Upper lobe of right lung (tissue), 1 donor: Measurements from ENCODE around the gene GRK3. TPM values are rescaled to one million over a fixed set of nuclear protein-coding genes. Genes with fewer than 3 reads are reported as not detected.
A peak's percentile ranks its signal among the peaks of the same experiment; 100 is the strongest.
"Not testable (repeated sequence)": the region's sequence is repeated elsewhere in the genome, so short reads cannot be mapped to it uniquely, and the experiment has no call there.

Source experiments
- ATAC-seq: fragments of 200-7000 bp; cut with Tn5 transposase; one replicate; pipeline ENCODE4 v1.9.1; 2020; ENCODE audit warnings: mild to moderate bottlenecking, moderate library complexity
- DNase-seq: peaks from one replicate; pipeline ENCODE4 v3.0.0-alpha.2; 2020
- H3K27ac ChIP-seq: fragments of 200-600 bp; one replicate; pipeline ENCODE4 v1.8.0; 2022
- H3K27me3 ChIP-seq: fragments of 200-600 bp; one replicate; pipeline ENCODE4 v1.8.0; 2022; ENCODE audit warnings: mild to moderate bottlenecking
- H3K36me3 ChIP-seq: fragments of 200-600 bp; one replicate; pipeline ENCODE4 v1.8.0; 2022
- H3K4me1 ChIP-seq: fragments of 200-600 bp; one replicate; pipeline ENCODE4 v1.8.0; 2022
- H3K4me3 ChIP-seq: fragments of 200-600 bp; one replicate; pipeline ENCODE4 v1.8.0; 2022; ENCODE audit warnings: mild to moderate bottlenecking
- H3K9me3 ChIP-seq: fragments of 200-600 bp; one replicate; pipeline ENCODE4 v1.8.0; 2022
- CTCF ChIP-seq: fragments of 200-600 bp; IDR thresholded peaks from one replicate; pipeline ENCODE4 v1.8.0; 2022; ENCODE audit warnings: antibody characterized with exemption
- intact Hi-C: fragments of 100-400 bp; cut with DNase I; formaldehyde crosslinking; loops from one replicate; pipeline ENCODE4 v1.11.0; 2022
- total RNA-seq: library from RNA; stranded (reverse); fragmentation: NEBNext Ultra II Directional; extraction: Animal tissue kit (Norgen Biotek cat#: 25700); gene quantifications from one replicate; pipeline ENCODE4 v1.2.1, GENCODE V29; 2021
- donor health status: DM: no; HTN: yes; CAD: no; lungs with severe emphysema.

GRK3 gene
- total RNA-seq, 1 donor from 2014 or later, result 26.0 TPM

- intact Hi-C loops, result no loop called here
- H3K4me1 ChIP-seq, result no peaks in the 10 kb centered on the region
- no peak overlapping the region for H3K27ac ChIP-seq
These were observed 10.3 kb downstream of the GRK3 start for GRCh38 chr22:25574736-25575135.

GRCh38 chr22:25575674-25576392, 11.4 kb downstream of the GRK3 start:
- H3K27ac ChIP-seq, DNase-seq, ATAC-seq, H3K4me1 ChIP-seq, H3K27me3 ChIP-seq, H3K36me3 ChIP-seq, H3K9me3 ChIP-seq, intact Hi-C loops, H3K4me3 ChIP-seq: not testable (repeated sequence)

More at GRCh38 chr22:25574736-25575135, 10.3 kb downstream of the GRK3 start:
- H3K27me3 ChIP-seq, result no peaks in the 10 kb centered on the region
- TF ChIP-seq CTCF, result no peak
- DNase-seq (no peak), ATAC-seq (no peak)
- H3K9me3 ChIP-seq, result no peaks in the 10 kb centered on the region
- no peak overlapping the region for H3K4me3 ChIP-seq
- no peaks in the 10 kb centered on the region for H3K36me3 ChIP-seq

- H3K27ac ChIP-seq, intact Hi-C loops, H3K4me1 ChIP-seq, H3K9me3 ChIP-seq, H3K36me3 ChIP-seq, DNase-seq, H3K27me3 ChIP-seq, H3K4me3 ChIP-seq, ATAC-seq: not testable (repeated sequence)
These were observed 17.0 kb downstream of the GRK3 start for GRCh38 chr22:25581452-25581851.

GRCh38 chr22:25582946-25583345, 18.5 kb downstream of the GRK3 start:
- H3K4me3 ChIP-seq, result no peak overlapping the region
- no peak for DNase-seq
- TF ChIP-seq CTCF, result no peak
- H3K36me3 ChIP-seq, result no peaks in the 10 kb centered on the region
- H3K9me3 ChIP-seq, result no peaks in the 10 kb centered on the region
- intact Hi-C loops, result no loop called here
- ATAC-seq, result no peak
- no peak overlapping the region for H3K27ac ChIP-seq
- H3K27me3 ChIP-seq, result no peaks in the 10 kb centered on the region
- no peaks in the 10 kb centered on the region for H3K4me1 ChIP-seq

GRCh38 chr22:25584993-25585392, 20.5 kb downstream of the GRK3 start:
- peak; percentile 96 for ATAC-seq
- H3K27ac ChIP-seq, H3K9me3 ChIP-seq, H3K4me3 ChIP-seq, DNase-seq, H3K4me1 ChIP-seq, H3K27me3 ChIP-seq, intact Hi-C loops, H3K36me3 ChIP-seq: not testable (repeated sequence)

- intact Hi-C loops, ATAC-seq: not testable (repeated sequence)
These were observed 25.2 kb downstream of the GRK3 start for GRCh38 chr22:25589664-25590063.

GRCh38 chr22:25593323-25593722, 28.8 kb downstream of the GRK3 start:
- H3K4me3 ChIP-seq, result not testable (repeated sequence)

More at GRCh38 chr22:25589664-25590063, 25.2 kb downstream of the GRK3 start:
- not testable (repeated sequence) for H3K4me1 ChIP-seq, H3K27ac ChIP-seq, H3K4me3 ChIP-seq, H3K36me3 ChIP-seq, DNase-seq, H3K9me3 ChIP-seq, H3K27me3 ChIP-seq

GRCh38 chr22:25598609-25599008, 34.1 kb downstream of the GRK3 start:
- no peak overlapping the region for H3K4me3 ChIP-seq
- H3K27ac ChIP-seq, result no peak overlapping the region
- no peaks in the 10 kb centered on the region for H3K27me3 ChIP-seq
- H3K36me3 ChIP-seq, result no peaks in the 10 kb centered on the region
- no peak for TF ChIP-seq CTCF
- H3K9me3 ChIP-seq, result no peaks in the 10 kb centered on the region
- no peak for DNase-seq
- ATAC-seq, result no peak
- intact Hi-C loops, result no loop called here
- no peaks in the 10 kb centered on the region for H3K4me1 ChIP-seq

More at GRCh38 chr22:25593323-25593722, 28.8 kb downstream of the GRK3 start:
- H3K9me3 ChIP-seq, intact Hi-C loops, H3K36me3 ChIP-seq, H3K27me3 ChIP-seq, ATAC-seq, H3K4me1 ChIP-seq, H3K27ac ChIP-seq, DNase-seq: not testable (repeated sequence)
